Smooth muscle cell of the brain vasculature (primary cell): ENCODE results near the gene MYLK.
"Not testable (repeated sequence)": the region's sequence is repeated elsewhere in the genome, so short reads cannot be mapped to it uniquely, and the experiment has no call there.

ENCODE experiments used
- DNase-seq: peaks from one replicate; pipeline ENCODE4 v3.0.0-alpha.2; 2012; ENCODE audit warnings: low read depth, low spot score

Gene MYLK, protein sequence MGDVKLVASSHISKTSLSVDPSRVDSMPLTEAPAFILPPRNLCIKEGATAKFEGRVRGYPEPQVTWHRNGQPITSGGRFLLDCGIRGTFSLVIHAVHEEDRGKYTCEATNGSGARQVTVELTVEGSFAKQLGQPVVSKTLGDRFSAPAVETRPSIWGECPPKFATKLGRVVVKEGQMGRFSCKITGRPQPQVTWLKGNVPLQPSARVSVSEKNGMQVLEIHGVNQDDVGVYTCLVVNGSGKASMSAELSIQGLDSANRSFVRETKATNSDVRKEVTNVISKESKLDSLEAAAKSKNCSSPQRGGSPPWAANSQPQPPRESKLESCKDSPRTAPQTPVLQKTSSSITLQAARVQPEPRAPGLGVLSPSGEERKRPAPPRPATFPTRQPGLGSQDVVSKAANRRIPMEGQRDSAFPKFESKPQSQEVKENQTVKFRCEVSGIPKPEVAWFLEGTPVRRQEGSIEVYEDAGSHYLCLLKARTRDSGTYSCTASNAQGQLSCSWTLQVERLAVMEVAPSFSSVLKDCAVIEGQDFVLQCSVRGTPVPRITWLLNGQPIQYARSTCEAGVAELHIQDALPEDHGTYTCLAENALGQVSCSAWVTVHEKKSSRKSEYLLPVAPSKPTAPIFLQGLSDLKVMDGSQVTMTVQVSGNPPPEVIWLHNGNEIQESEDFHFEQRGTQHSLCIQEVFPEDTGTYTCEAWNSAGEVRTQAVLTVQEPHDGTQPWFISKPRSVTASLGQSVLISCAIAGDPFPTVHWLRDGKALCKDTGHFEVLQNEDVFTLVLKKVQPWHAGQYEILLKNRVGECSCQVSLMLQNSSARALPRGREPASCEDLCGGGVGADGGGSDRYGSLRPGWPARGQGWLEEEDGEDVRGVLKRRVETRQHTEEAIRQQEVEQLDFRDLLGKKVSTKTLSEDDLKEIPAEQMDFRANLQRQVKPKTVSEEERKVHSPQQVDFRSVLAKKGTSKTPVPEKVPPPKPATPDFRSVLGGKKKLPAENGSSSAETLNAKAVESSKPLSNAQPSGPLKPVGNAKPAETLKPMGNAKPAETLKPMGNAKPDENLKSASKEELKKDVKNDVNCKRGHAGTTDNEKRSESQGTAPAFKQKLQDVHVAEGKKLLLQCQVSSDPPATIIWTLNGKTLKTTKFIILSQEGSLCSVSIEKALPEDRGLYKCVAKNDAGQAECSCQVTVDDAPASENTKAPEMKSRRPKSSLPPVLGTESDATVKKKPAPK (N-terminal part only)

GRCh38 chr3:123884203-123884831 lies at the start of gene MYLK:
Gene MYLK, minus strand, starts transcription at chr3:123884332. Its CDS starts 90,491 bp downstream, at chr3:123793841.
- DNase-seq, result peak; percentile 35

GRCh38 chr3:123930445-123930844 lies 46.3 kb upstream of the MYLK start:
- DNase-seq, result no peak

DNA sequence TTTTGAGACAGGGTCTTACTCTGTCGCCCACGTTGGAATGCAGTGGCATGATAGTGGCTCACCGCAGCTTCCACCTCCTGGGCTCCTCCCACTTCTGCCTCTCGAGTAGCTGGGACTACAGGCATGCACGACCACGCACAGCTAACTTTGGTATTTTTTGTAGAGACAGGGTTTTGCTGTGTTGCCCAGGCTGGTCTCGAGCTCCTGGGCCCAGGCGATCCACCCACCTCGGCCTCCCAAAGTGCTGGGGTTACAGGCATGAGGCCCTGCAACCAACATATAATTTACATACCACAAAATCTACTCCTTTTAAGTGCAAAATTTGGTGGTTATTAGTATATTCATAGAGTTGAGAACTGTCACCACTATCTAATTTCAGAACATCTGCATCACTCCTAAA lies 45.2 kb upstream of the MYLK start:
- no peak for DNase-seq

DNA sequence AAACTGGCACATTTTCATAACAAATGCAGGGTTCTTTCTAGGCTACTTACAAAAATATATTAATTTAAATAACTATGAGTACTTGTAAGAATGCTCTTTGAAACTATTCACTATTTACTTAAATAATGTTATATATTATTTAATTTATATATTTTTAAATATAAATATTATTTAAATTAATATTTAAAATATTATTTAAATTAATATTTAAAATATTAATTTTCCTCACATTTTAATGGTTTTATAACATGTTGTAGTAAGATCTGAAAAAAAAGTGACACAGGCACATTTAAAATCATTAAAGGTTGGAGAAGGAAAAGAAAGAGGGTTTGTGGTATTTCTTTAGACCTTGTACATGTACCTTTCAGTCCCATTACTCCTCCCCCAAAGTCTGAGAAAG lies 42.3 kb upstream of the MYLK start:
- no peak for DNase-seq

DNA sequence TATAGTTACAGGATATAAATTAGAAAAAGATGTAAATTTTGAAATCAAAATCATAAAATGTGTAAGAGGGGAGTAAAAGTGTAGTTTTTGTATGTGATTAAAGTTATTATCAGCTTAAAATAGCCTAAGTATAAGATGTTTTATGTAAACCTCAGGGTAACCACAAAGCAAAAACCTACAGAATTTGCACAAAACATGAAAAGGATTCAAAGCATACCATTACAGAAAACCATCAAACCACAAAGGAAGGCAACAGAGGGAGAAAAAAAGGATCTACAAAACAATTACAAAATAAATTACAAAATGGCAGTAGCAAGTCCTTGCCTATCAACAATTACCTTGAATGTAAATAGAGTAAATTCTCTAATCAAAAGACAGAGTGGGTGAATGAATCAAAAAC lies 36.7 kb upstream of the MYLK start:
- DNase-seq, result no peak

DNA sequence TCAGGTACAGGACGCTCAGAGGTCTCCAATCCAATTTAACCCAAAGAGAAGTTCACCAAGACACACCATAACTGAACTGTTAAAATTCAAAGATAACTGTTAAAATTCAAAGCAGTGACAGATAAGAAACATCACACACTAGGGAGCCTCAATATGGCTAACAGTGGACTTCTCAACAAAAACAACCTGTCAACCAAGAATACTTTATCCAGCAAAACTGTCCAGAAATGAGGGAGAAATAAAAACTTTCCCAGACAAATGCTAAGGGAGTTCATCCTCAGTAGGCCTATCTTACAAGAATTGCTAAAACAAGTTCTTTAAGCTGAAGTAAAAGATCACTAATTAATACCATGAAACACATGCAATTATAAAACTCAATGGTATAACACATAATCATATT lies 36.3 kb upstream of the MYLK start:
- no peak for DNase-seq

DNA sequence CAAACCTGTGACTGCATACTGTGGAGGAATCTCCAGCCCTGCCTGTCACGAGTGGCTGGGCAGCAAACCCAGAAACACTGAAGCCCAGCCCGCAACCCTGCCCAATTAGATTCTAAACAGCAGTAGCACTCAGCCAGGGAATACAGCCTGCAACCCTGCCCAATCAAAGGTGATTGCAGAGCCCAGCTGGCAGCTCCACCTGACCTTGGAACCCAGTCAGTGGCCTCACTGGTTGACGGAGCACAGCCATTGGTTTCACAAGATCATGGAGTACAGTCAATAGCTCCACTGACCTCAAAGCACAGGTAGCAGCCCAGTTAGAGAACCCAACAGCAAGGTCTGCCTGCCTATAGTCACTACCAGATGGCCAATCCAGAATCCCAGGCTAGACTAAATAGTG lies 35.2 kb upstream of the MYLK start:
- DNase-seq, result no peak

DNA sequence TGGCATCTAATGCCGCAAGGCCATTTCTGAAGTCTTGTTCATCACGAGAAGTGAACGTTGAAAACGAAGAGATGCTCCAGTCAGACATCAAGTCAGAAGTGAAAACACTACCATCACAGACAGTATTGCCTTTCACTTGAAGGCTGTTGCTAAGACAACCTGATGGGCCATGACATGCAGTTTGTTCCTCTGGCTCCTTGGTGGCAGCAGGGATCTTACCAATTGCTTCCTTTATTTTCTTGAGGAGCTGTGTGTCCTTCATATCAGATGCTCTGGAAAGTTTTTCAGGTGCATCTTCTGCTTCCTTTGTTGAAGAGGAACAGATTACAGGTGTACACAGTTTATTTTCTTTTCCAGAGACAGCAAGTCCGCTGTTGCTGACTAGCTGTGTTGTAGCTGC lies 30.7 kb upstream of the MYLK start:
- no peak for DNase-seq

- DNase-seq, result no peak
Observed at GRCh38 chr3:123909785-123910184, 25.7 kb upstream of the MYLK start.

DNA sequence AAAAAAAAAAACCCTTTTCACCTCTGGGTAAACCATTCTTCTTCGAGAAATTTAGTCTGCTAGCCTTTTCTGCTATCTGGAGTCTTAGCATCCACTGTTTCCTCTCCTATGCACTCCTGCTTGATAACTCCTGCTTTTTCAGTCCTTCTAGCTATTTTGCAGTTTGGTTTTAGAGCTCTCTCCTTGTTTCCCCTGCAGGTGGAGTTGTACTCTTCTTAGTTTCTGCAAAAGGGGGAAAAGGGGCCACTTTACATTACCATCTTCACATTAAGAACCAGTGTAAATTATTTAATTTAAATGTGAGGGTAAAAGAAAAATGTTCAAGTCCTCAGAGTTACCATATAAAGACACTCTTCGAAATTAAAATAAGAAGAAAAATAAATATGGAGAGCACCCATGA lies 23.6 kb upstream of the MYLK start:
- DNase-seq, result no peak

DNA sequence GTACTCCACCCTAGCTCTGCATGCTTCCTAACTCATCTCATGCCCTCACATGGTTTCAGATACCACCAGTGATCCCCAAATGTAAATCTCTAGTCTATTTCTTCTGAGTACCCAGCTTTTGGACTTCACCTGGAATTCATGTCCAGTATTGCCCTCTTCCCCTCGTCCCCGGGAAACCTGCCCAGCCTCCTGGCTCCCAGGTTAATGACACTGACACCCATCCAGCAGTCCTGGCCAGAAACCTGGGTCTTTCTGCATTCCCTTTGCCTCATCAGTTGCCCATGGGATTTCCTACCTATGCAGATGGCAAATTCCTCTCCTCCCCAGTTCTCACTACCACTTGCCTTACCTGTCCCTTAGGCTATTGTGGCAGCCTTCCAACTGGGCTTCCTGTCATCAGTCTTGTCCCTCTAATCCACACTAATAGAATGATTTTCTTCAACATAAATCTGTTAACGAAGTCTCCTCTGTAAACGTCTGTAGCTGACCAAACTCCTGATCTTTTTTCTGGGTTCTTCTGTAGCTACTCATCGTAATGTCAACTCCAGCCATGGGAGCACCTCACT lies 15.3 kb upstream of the MYLK start:
- no peak for DNase-seq

DNA sequence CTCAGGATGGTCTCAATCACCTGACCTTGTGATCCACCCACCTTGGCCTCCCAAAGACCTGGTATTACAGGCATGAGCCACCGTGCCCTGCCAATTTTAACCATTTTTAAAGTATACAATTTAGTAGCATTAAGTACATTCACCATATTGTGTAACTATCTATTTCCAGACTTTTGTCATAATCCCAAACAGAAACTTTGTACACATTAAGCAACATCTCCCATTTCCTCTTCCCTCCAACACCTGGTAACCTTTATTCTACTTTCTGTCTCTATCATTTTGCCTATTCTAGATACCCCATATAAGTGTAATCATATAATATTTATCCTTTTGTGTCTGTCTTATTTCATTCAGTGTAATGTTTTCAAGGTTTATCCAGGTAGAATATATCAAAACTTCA lies 8.9 kb upstream of the MYLK start:
- DNase-seq, result no peak

DNA sequence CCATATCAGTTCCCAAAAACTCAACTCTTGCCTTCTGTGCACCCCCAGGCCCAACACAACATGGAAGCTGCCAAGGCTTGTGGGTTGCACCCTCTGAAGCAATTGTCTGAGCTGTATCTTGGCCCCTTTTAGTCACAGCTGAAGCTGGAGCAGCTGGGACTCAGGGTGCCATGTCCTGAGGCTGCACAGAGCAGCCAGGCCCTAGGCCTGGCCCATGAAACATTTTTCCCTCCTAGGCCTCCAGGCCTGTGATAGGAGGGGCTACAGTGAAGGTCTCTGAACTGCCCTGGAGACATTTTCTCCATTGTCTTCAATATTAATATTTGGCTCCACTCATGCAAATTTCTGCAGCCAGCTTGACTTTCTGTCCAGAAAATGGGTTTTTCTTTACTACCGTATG lies 8.1 kb upstream of the MYLK start:
- DNase-seq, result no peak

GRCh38 chr3:123890991-123891390 lies 6.9 kb upstream of the MYLK start:
- DNase-seq, result not testable (repeated sequence)

GRCh38 chr3:123890162-123890561 lies 6.0 kb upstream of the MYLK start:
- DNase-seq, result not testable (repeated sequence)

- DNase-seq, result no peak
Observed at GRCh38 chr3:123884993-123885392, 861 bp upstream of the MYLK start.

- no peak for DNase-seq
Observed at GRCh38 chr3:123883701-123884202, 380 bp downstream of the MYLK start.

- no peak for DNase-seq
Observed at GRCh38 chr3:123883111-123883510, 1.0 kb downstream of the MYLK start.

GRCh38 chr3:123881771-123882170 lies 2.4 kb downstream of the MYLK start:
- DNase-seq, result no peak

DNA sequence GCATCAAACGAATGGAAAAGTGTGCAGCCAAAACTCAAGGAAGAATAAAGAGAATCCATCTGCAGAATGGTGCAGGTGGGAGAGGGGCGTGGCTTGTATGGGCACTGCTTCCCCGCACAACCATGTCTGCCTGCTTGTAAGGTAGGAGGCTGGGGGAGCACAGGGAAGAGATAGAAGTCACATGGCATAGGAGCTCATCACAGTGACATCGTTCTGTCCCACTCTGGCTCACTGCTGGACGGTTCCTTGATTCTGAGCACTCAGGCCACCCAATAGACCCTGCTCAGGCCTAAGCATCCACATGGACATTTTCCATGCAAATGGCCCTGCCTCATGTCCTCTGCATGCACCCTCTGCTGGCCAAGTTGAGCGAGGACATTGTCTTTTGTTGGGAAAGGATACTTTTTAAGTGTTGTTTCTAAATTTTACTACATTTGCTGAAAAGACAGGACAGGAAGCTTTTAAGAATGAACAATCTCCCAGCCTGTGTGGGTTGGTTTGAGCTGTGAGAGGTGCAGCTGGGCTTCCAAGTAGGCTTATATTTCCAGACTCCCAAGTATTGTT lies 3.1 kb downstream of the MYLK start:
- peak; percentile 12 for DNase-seq

- no peak for DNase-seq
Observed at GRCh38 chr3:123878807-123879206, 5.3 kb downstream of the MYLK start.
